ENCODE data around the gene STEAP1. TPM values are rescaled to one million over a fixed set of nuclear protein-coding genes. Genes with fewer than 3 reads are reported as not detected.

The STEAP1 gene
- total RNA-seq, 6 experiments from 2014 or later = 5.0 to 60.4 (median 37.1) TPM

GRCh38 chr7:90210981-90211380, 56.7 kb downstream of the STEAP1 start:
- ATAC-seq = peak; percentile 45 to 65 (median 48)
- no peaks in the 10 kb centered on the region for H3K36me3 ChIP-seq
- intact Hi-C loops (cut with DNase I) = no loop called here

GRCh38 chr7:90211391-90212148, 57.3 kb downstream of the STEAP1 start, which contains the start of gene STEAP2:
STEAP2 (plus strand) TSS chr7:90211740; CDS start chr7:90225083, 13,343 bp downstream.
- WGBS (ENCODE audit: insufficient coverage, low coverage, low lambda C conversion rate, missing lambda C conversion rate) = 2% methylated on average over 21 of the region's 73 CpGs

More at GRCh38 chr7:90210981-90211380, 56.7 kb downstream of the STEAP1 start:
- DNase-seq = peak in 2 of 3 donors; percentile 40 to 61
- peak overlapping the region; percentile 51 to 76 (median 74) for H3K4me3 ChIP-seq
- no peaks in the 10 kb centered on the region for H3K9me3 ChIP-seq
- TF ChIP-seq CTCF (IDR thresholded peaks at IDR 0.05) (no peak), POLR2A (IDR thresholded peaks at IDR 0.05) (no peak)
- H3K27me3 ChIP-seq = no peaks in the 10 kb centered on the region
- 8% methylated on average over 11 of the region's 11 CpGs for WGBS (ENCODE audit: insufficient coverage, low coverage, low lambda C conversion rate, missing lambda C conversion rate)
- H3K4me1 ChIP-seq = peaks cover 0 to 7% (median 2%) of the 10 kb centered on the region in 4 donors
- H3K27ac ChIP-seq = peak overlapping the region; percentile 66 to 93 (median 84)

GRCh38 chr7:90212149-90212495, 57.9 kb downstream of the STEAP1 start:
- peak overlapping the region; percentile 66 to 93 (median 84) for H3K27ac ChIP-seq
- no peak for DNase-seq
- no peaks in the 10 kb centered on the region for H3K9me3 ChIP-seq
- TF ChIP-seq CTCF (IDR thresholded peaks at IDR 0.05) = no peak
- no peak for TF ChIP-seq POLR2A (IDR thresholded peaks at IDR 0.05)
- ATAC-seq = peak in 1 of 4 donors; percentile 3
- 9% methylated on average over 3 of the region's 6 CpGs for WGBS (ENCODE audit: insufficient coverage, low coverage, low lambda C conversion rate, missing lambda C conversion rate)
- peaks cover 0 to 7% (median 2%) of the 10 kb centered on the region in 4 donors for H3K4me1 ChIP-seq
- intact Hi-C loops (cut with DNase I) = no loop called here
- no peaks in the 10 kb centered on the region for H3K27me3 ChIP-seq
- no peaks in the 10 kb centered on the region for H3K36me3 ChIP-seq
- H3K4me3 ChIP-seq = peak overlapping the region; percentile 51 to 76 (median 74)

More at GRCh38 chr7:90211391-90212148, 57.3 kb downstream of the STEAP1 start, which contains the start of gene STEAP2:
- Histone ChIP-seq H3K9me3 (no peaks in the 10 kb centered on the region), H3K36me3 (no peaks in the 10 kb centered on the region), H3K4me1 (peaks cover 0 to 7% (median 2%) of the 10 kb centered on the region in 4 donors), H3K4me3 (peak within 1 kb of the TSS; percentile 51 to 76 (median 74)), H3K27ac (peak within 1 kb of the TSS; percentile 66 to 93 (median 84)), H3K27me3 (no peaks in the 10 kb centered on the region)
- ATAC-seq (peak; percentile 95 to 99 (median 98)), DNase-seq (peak; percentile 87 to 93 (median 90))
- intact Hi-C loops (cut with DNase I) = no loop called here
- peak; percentile 86 for TF ChIP-seq POLR2A (IDR thresholded peaks at IDR 0.05)
- peak; percentile 47 to 73 (median 48) for TF ChIP-seq CTCF (IDR thresholded peaks at IDR 0.05)

GRCh38 chr7:90213521-90213920, 59.3 kb downstream of the STEAP1 start:
- TF ChIP-seq CTCF (IDR thresholded peaks at IDR 0.05) = no peak
- TF ChIP-seq POLR2A (IDR thresholded peaks at IDR 0.05) = no peak
- DNase-seq (no peak), ATAC-seq (no peak)
- no peaks in the 10 kb centered on the region for H3K9me3 ChIP-seq
- H3K27ac ChIP-seq = no peak overlapping the region
- no peaks in the 10 kb centered on the region for H3K27me3 ChIP-seq
- peaks cover 0 to 7% (median 2%) of the 10 kb centered on the region in 4 donors for H3K4me1 ChIP-seq
- H3K4me3 ChIP-seq = no peak overlapping the region
- H3K36me3 ChIP-seq = no peaks in the 10 kb centered on the region
- WGBS (ENCODE audit: insufficient coverage, low coverage, low lambda C conversion rate, missing lambda C conversion rate) = 59% methylated on average over 2 of the region's 2 CpGs
- intact Hi-C loops (cut with DNase I) = no loop called here

Other genes with a start within 250 kb of the STEAP1 start
- 1 to 10 TPM; 1.5 to 9.8 (median 5.3) TPM for gene STEAP2, start 57.3 kb downstream of the STEAP1 start, total RNA-seq
- gene CFAP69, start 90.7 kb downstream of the STEAP1 start, total RNA-seq = 1 to 10 TPM; 1.7 to 8.2 (median 3.8) TPM
- not detected for gene FAM237B, start 166.8 kb downstream of the STEAP1 start, total RNA-seq
- gene GTPBP10, start 192.2 kb downstream of the STEAP1 start, total RNA-seq = 10 to 100 TPM; 16.1 to 21.8 (median 18.7) TPM
- 10 to 100 TPM; 33.5 to 62.9 (median 45.9) TPM for gene CLDN12, start 249.0 kb downstream of the STEAP1 start, total RNA-seq

Measured in right lobe of liver (tissue), 6 donors.